Measurements from ENCODE around the gene MFN2. TPM values are rescaled to one million over a fixed set of nuclear protein-coding genes. Genes with fewer than 3 reads are reported as not detected.

MFN2 gene
- polyA plus RNA-seq, 1 of the 3 experiments (the other 2 are of a cell fraction) = 43.2 TPM

DNA sequence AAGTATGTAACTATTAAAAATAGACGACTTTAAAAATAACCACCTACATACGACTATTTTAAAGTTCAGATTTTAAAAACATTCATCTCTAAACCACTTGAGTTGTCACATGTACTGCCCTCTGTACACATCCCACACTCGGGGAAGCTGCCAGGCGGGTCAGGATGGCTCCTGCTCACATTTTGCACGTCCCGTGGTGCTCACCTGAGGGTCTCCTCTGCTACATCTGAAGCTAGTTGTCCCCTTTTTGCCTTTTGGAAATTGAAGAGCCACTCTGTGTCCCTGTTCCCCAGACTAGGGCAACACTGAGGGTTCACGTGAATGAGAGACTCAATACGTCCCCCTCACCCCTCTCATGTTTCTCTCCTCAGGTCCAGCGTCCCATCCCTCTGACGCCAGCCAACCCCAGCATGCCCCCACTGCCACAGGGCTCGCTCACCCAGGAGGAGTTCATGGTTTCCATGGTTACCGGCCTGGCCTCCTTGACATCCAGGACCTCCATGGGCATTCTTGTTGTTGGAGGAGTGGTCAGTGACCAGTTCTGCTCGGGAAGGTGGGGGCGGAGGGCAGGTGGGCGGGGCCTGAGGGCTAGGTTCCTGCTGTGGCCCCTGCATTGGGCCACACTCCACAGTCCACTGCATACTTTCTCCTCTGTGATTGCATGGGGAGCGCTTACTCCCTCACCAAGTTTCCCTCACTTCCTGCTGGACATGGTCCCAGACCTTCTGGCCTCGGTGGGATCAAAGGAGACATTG lies 26.1 kb downstream of the MFN2 start:
- peaks cover 6% of the 10 kb centered on the region for H3F3A ChIP-seq (replicated peaks; ENCODE audit: insufficient read depth)
- H3K4me2 ChIP-seq = no peak overlapping the region
- no peak overlapping the region for H2AFZ ChIP-seq (ENCODE audit: low read depth)
- no peaks in the 10 kb centered on the region for H3K27me3 ChIP-seq (ENCODE audit: insufficient read depth)
- H3K4me3 ChIP-seq (ENCODE audit: low read depth in 2 of 2, low read length in 1 of 2) = no peak overlapping the region
- H3K9me3 ChIP-seq = no peaks in the 10 kb centered on the region
- ChIA-PET POLR2A (no interaction called here), CTCF (no interaction called here)
- no peaks in the 10 kb centered on the region for H3K4me1 ChIP-seq (ENCODE audit: control insufficient read depth in 1 of 2, insufficient read depth in 2 of 2, low read depth in 1 of 2, low read length in 1 of 2)
- no peak for DNase-seq
- no peaks in the 10 kb centered on the region for H3K9me2 ChIP-seq
- 92% methylated on average over 14 of the region's 17 CpGs for WGBS (ENCODE audit: low lambda C conversion rate)
- H3K36me3 ChIP-seq (replicated peaks in 1 of 2; ENCODE audit: control insufficient read depth in 1 of 2, insufficient read depth in 2 of 2, low read length in 1 of 2) = peaks cover 38 to 75% of the 10 kb centered on the region in 2 experiments
- H3K27ac ChIP-seq (ENCODE audit: low read depth in 2 of 2, low read length in 1 of 2) = no peak overlapping the region
- H3K9ac ChIP-seq = no peak overlapping the region
- no peaks in the 10 kb centered on the region for H4K20me1 ChIP-seq (ENCODE audit: insufficient read depth)
- TF ChIP-seq, protein P1, sequence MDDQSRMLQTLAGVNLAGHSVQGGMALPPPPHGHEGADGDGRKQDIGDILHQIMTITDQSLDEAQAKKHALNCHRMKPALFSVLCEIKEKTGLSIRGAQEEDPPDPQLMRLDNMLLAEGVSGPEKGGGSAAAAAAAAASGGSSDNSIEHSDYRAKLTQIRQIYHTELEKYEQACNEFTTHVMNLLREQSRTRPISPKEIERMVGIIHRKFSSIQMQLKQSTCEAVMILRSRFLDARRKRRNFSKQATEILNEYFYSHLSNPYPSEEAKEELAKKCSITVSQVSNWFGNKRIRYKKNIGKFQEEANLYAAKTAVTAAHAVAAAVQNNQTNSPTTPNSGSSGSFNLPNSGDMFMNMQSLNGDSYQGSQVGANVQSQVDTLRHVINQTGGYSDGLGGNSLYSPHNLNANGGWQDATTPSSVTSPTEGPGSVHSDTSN (IDR thresholded peaks at IDR 0.05) = no peak
- TF ChIP-seq FOXJ3 (CRISPR knock-in tag; IDR thresholded peaks at IDR 0.05) (no peak), RXRA (IDR thresholded peaks at IDR 0.05; ENCODE audit: borderline replicate concordance, low read depth) (no peak), CHD2 (IDR thresholded peaks at IDR 0.05; ENCODE audit: low read length, partially characterized antibody) (no peak), JUND (IDR thresholded peaks at IDR 0.05) (no peak), ELF1 (IDR thresholded peaks at IDR 0.05) (no peak), NFIC (IDR thresholded peaks at IDR 0.05; ENCODE audit: borderline replicate concordance) (no peak), EP300 (IDR thresholded peaks at IDR 0.05; ENCODE audit: borderline replicate concordance in 1 of 2, low read depth in 1 of 2, low read length in 1 of 2) (no peak)
- TF ChIP-seq, protein P2, sequence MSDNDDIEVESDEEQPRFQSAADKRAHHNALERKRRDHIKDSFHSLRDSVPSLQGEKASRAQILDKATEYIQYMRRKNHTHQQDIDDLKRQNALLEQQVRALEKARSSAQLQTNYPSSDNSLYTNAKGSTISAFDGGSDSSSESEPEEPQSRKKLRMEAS (IDR thresholded peaks at IDR 0.05; ENCODE audit: low read depth) = no peak
- TF ChIP-seq, protein P3, sequence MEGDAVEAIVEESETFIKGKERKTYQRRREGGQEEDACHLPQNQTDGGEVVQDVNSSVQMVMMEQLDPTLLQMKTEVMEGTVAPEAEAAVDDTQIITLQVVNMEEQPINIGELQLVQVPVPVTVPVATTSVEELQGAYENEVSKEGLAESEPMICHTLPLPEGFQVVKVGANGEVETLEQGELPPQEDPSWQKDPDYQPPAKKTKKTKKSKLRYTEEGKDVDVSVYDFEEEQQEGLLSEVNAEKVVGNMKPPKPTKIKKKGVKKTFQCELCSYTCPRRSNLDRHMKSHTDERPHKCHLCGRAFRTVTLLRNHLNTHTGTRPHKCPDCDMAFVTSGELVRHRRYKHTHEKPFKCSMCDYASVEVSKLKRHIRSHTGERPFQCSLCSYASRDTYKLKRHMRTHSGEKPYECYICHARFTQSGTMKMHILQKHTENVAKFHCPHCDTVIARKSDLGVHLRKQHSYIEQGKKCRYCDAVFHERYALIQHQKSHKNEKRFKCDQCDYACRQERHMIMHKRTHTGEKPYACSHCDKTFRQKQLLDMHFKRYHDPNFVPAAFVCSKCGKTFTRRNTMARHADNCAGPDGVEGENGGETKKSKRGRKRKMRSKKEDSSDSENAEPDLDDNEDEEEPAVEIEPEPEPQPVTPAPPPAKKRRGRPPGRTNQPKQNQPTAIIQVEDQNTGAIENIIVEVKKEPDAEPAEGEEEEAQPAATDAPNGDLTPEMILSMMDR (IDR thresholded peaks at IDR 0.05) = no peak
- TF ChIP-seq, protein P4, sequence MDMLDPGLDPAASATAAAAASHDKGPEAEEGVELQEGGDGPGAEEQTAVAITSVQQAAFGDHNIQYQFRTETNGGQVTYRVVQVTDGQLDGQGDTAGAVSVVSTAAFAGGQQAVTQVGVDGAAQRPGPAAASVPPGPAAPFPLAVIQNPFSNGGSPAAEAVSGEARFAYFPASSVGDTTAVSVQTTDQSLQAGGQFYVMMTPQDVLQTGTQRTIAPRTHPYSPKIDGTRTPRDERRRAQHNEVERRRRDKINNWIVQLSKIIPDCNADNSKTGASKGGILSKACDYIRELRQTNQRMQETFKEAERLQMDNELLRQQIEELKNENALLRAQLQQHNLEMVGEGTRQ (IDR thresholded peaks at IDR 0.05; ENCODE audit: borderline replicate concordance, low read depth, low read length) = no peak
- TF ChIP-seq, protein P5, sequence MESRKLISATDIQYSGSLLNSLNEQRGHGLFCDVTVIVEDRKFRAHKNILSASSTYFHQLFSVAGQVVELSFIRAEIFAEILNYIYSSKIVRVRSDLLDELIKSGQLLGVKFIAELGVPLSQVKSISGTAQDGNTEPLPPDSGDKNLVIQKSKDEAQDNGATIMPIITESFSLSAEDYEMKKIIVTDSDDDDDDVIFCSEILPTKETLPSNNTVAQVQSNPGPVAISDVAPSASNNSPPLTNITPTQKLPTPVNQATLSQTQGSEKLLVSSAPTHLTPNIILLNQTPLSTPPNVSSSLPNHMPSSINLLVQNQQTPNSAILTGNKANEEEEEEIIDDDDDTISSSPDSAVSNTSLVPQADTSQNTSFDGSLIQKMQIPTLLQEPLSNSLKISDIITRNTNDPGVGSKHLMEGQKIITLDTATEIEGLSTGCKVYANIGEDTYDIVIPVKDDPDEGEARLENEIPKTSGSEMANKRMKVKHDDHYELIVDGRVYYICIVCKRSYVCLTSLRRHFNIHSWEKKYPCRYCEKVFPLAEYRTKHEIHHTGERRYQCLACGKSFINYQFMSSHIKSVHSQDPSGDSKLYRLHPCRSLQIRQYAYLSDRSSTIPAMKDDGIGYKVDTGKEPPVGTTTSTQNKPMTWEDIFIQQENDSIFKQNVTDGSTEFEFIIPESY (IDR thresholded peaks at IDR 0.05; ENCODE audit: borderline replicate concordance, low read depth) = no peak
- H3K79me2 ChIP-seq (ENCODE audit: insufficient read depth) = no peaks in the 10 kb centered on the region

All from SK-N-SH (cell line).